CD14-positive monocyte (primary cell): Measurements from ENCODE around the gene RALGAPA2. TPM values are rescaled to one million over a fixed set of nuclear protein-coding genes. Genes with fewer than 3 reads are reported as not detected.

Experiments used
- DNase-seq, 3 donors: peaks; one replicate each; pipeline ENCODE4 v3.0.0-alpha.2; 2011 to 2022
- H2AFZ ChIP-seq: 2 replicates; pipeline ENCODE4 v1.6.0; 2012; ENCODE audit warnings: mild to moderate bottlenecking, low read depth, low read length, inconsistent platforms; ENCODE audit not compliant: insufficient read depth, poor library complexity, severe bottlenecking
- H3K27ac ChIP-seq, 2 donors: 1 replicate in 1 of 2; 2 replicates in 1 of 2; pipeline ENCODE4 v1.5.1; 2012 to 2013; ENCODE audit warnings: low read length in 2 of 2, control low read depth in 1 of 2, inconsistent platforms in 1 of 2, low read depth in 1 of 2, mild to moderate bottlenecking in 1 of 2
- H3K27me3 ChIP-seq, 2 donors: one replicate each; pipeline versions ENCODE4 v1.6.0 to v1.6.1; 2011 to 2013; ENCODE audit warnings: low read length in 2 of 2; ENCODE audit not compliant: control insufficient read depth in 2 of 2, insufficient read depth in 2 of 2
- H3K36me3 ChIP-seq, 2 donors: replicated peaks in 1 of 2; 1 replicate in 1 of 2; 2 replicates in 1 of 2; pipeline versions ENCODE4 v1.5.1 to v1.6.1; 2012 to 2013; ENCODE audit warnings: low read length in 2 of 2, control low read depth in 1 of 2, inconsistent platforms in 1 of 2, mild to moderate bottlenecking in 1 of 2; ENCODE audit not compliant: insufficient read depth in 2 of 2, control insufficient read depth in 1 of 2
- H3K4me1 ChIP-seq, 2 donors: 1 replicate in 1 of 2; 2 replicates in 1 of 2; pipeline versions ENCODE4 v1.5.1 to v1.6.1; 2012 to 2013; ENCODE audit warnings: low read length in 2 of 2, control low read depth in 1 of 2, inconsistent platforms in 1 of 2, mild to moderate bottlenecking in 1 of 2, moderate library complexity in 1 of 2; ENCODE audit not compliant: insufficient read depth in 2 of 2, control insufficient read depth in 1 of 2
- H3K4me2 ChIP-seq: replicated peaks from 2 replicates; pipeline ENCODE3; 2012; ENCODE audit warnings: low read length, moderate library complexity, mild to moderate bottlenecking; ENCODE audit not compliant: poor library complexity, severe bottlenecking; ENCODE audit errors: extremely low read depth
- H3K4me3 ChIP-seq, 3 experiments: fragments of 200-600 bp in 1 of 3; sonication (generic) in 1 of 3; replicated peaks in 1 of 3; 1 replicate in 2 of 3; 2 replicates in 1 of 3; pipeline ENCODE4 v1.5.1; 2011 to 2013; ENCODE audit warnings: low read length in 3 of 3, mild to moderate bottlenecking in 3 of 3, control low read depth in 2 of 3, low read depth in 2 of 3, inconsistent platforms in 1 of 3, moderate library complexity in 1 of 3
- H3K79me2 ChIP-seq: 2 replicates; pipeline ENCODE4 v1.6.0; 2012; ENCODE audit warnings: mild to moderate bottlenecking, control low read depth, inconsistent platforms, low read length, moderate library complexity; ENCODE audit not compliant: insufficient read depth
- H3K9ac ChIP-seq: 2 replicates; pipeline ENCODE4 v1.6.0; 2017; ENCODE audit warnings: low read length, mild to moderate bottlenecking; ENCODE audit not compliant: insufficient read depth, poor library complexity, severe bottlenecking
- H3K9me3 ChIP-seq, 2 donors: replicated peaks in 1 of 2; 1 replicate in 1 of 2; 2 replicates in 1 of 2; pipeline versions ENCODE4 v1.5.1 to v1.6.1; 2012 to 2013; ENCODE audit warnings: low read length in 2 of 2, control low read depth in 1 of 2; ENCODE audit not compliant: control insufficient read depth in 1 of 2, insufficient read depth in 1 of 2
- H4K20me1 ChIP-seq: 2 replicates; pipeline ENCODE4 v1.6.0; 2012; ENCODE audit warnings: mild to moderate bottlenecking, low read length, control low read depth, moderate library complexity; ENCODE audit not compliant: insufficient read depth
- H3K27ac Mint-ChIP-seq, 7 donors: one replicate each; pipeline ENCODE4 v1.8.0; 2020; ENCODE audit warnings: mild to moderate bottlenecking in 7 of 7, mixed read lengths in 7 of 7, moderate library complexity in 6 of 7, inconsistent platforms in 2 of 7
- H3K27me3 Mint-ChIP-seq, 3 donors: one replicate each; pipeline ENCODE4 v1.8.0; 2021 to 2022; ENCODE audit warnings: low read depth in 3 of 3, mild to moderate bottlenecking in 3 of 3, mixed read lengths in 3 of 3, moderate library complexity in 3 of 3, inconsistent platforms in 1 of 3
- H3K36me3 Mint-ChIP-seq, 2 donors: one replicate each; pipeline ENCODE4 v1.8.0; 2020; ENCODE audit warnings: mixed read lengths in 2 of 2, inconsistent platforms in 1 of 2, mild to moderate bottlenecking in 1 of 2
- H3K4me1 Mint-ChIP-seq: one replicate; pipeline ENCODE4 v1.8.0; 2020; ENCODE audit warnings: mild to moderate bottlenecking, mixed read lengths
- H3K4me3 Mint-ChIP-seq, 2 donors: one replicate each; pipeline ENCODE4 v1.8.0; 2020; ENCODE audit warnings: mild to moderate bottlenecking in 2 of 2, mixed read lengths in 2 of 2, moderate library complexity in 1 of 2
- H3K9me3 Mint-ChIP-seq, 7 donors: one replicate each; pipeline ENCODE4 v1.8.0; 2020 to 2022; ENCODE audit warnings: mixed read lengths in 7 of 7, mild to moderate bottlenecking in 6 of 7, moderate library complexity in 6 of 7, inconsistent platforms in 2 of 7
- WGBS: methylation state at CpG from one replicate; pipeline ENCODE4 v1.1.5; 2013; ENCODE audit warnings: missing lambda C conversion rate; ENCODE audit not compliant: insufficient coverage; 5-methylcytosine and 5-hydroxymethylcytosine counted together
- intact Hi-C, 2 donors: fragments of 100-400 bp; cut with micrococcal nuclease; formaldehyde crosslinking; loops; one replicate each; pipeline versions ENCODE4 v1.15.0 to v1.15.1; 2023
- polyA plus RNA-seq, 3 donors: library from polyadenylated mRNA; depleted of rRNA in 1 of 3; unstranded in 2 of 3; stranded (reverse) in 1 of 3; fragments of 300-500 nt in 2 of 3; fragments of >200 nt in 1 of 3; fragmentation: Illumina TruSeq in 2 of 3; gene quantifications; 1 replicate in 2 of 3; 2 replicates in 1 of 3; pipeline ENCODE4 v1.2.3, GENCODE V29; 2012 to 2021
- TF ChIP-seq, protein P1 (sequence below): fragments of 200-600 bp; IDR thresholded peaks from one replicate; pipeline ENCODE4 v1.8.0; 2022; ENCODE audit warnings: antibody characterized with exemption, mild to moderate bottlenecking

RALGAPA2 gene
- polyA plus RNA-seq, 3 donors, result 6.2 to 13.0 (median 8.9) TPM

- no peaks in the 10 kb centered on the region for H3K9me3 Mint-ChIP-seq
- no peak overlapping the region for H2AFZ ChIP-seq
- no peaks in the 10 kb centered on the region for H3K9me3 ChIP-seq
- H3K27ac Mint-ChIP-seq, result peak overlapping the region in 2 of 7 donors; percentile 47 to 77
- H3K36me3 Mint-ChIP-seq, result peaks cover 7% of the 10 kb centered on the region in 2 donors
- 76% methylated on average over 3 of the region's 4 CpGs for whole genome bisulfite sequencing
- no peak overlapping the region for H3K4me3 ChIP-seq
- no peak overlapping the region for H3K4me3 Mint-ChIP-seq
- peaks cover 15 to 19% of the 10 kb centered on the region in 2 donors for H3K4me1 ChIP-seq
- intact Hi-C loops, result no loop called here
- TF ChIP-seq, protein P1, sequence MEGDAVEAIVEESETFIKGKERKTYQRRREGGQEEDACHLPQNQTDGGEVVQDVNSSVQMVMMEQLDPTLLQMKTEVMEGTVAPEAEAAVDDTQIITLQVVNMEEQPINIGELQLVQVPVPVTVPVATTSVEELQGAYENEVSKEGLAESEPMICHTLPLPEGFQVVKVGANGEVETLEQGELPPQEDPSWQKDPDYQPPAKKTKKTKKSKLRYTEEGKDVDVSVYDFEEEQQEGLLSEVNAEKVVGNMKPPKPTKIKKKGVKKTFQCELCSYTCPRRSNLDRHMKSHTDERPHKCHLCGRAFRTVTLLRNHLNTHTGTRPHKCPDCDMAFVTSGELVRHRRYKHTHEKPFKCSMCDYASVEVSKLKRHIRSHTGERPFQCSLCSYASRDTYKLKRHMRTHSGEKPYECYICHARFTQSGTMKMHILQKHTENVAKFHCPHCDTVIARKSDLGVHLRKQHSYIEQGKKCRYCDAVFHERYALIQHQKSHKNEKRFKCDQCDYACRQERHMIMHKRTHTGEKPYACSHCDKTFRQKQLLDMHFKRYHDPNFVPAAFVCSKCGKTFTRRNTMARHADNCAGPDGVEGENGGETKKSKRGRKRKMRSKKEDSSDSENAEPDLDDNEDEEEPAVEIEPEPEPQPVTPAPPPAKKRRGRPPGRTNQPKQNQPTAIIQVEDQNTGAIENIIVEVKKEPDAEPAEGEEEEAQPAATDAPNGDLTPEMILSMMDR, result no peak
- peaks cover 28% of the 10 kb centered on the region for H3K4me1 Mint-ChIP-seq
- no peaks in the 10 kb centered on the region for H3K27me3 Mint-ChIP-seq
- peaks cover 99% of the 10 kb centered on the region for H3K79me2 ChIP-seq
- H4K20me1 ChIP-seq, result peaks cover 94% of the 10 kb centered on the region
- no peaks in the 10 kb centered on the region for H3K27me3 ChIP-seq
- no peak for DNase-seq
- peak overlapping the region in 1 of 2 donors; percentile 47 for H3K27ac ChIP-seq
- H3K36me3 ChIP-seq, result peaks cover 0 to 8% of the 10 kb centered on the region in 2 donors
- H3K4me2 ChIP-seq, result no peak overlapping the region
- no peak overlapping the region for H3K9ac ChIP-seq
Measured at GRCh38 chr20:20691477-20692235, 20.8 kb downstream of the RALGAPA2 start.

DNA sequence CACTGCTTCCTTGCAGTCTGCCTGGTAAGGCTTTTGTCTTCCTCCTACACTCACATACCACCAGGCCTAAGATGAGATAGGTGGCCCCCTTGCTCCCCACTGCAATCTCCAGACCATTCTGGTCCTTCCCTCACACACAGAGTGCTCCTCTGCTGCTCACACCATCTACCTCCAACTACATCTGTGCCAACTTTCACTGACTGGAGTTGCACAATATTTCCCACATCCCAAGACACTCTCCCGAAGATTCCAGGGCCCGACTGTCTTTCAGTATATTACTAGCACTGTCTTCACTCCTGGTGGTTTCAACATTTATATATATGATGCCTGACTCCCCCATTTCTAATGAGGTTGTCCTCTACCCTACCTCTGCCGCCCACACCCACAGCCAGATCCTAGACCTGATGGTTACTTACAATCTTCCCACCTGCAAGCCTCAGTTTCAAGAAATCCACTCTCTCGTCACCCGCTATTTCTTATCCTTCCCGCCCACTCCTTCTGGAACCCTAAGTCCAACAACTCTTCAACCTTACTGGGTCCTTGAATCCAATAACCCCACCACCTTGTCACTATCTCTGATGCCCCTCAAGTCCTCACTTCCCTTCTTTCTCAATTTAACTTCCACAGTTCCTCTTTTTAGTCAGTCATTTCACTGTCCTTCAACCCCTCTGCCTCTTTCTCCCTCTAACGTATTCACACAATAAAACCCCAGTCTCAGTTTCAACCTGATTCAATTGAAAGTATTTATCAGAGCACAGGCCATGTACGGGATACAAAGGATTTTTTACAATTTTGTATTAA is 21.6 kb downstream of the RALGAPA2 start:
- Histone ChIP-seq H3K4me2 (no peak overlapping the region), H3K27me3 (no peaks in the 10 kb centered on the region), H3K4me3 (no peak overlapping the region), H3K79me2 (peaks cover 98% of the 10 kb centered on the region), H3K9ac (no peak overlapping the region), H3K4me1 (peaks cover 15 to 19% of the 10 kb centered on the region in 2 donors), H3K27ac (no peak overlapping the region), H3K9me3 (no peaks in the 10 kb centered on the region), H4K20me1 (peaks cover 94% of the 10 kb centered on the region), H3K36me3 (peaks cover 0 to 8% of the 10 kb centered on the region in 2 donors), H2AFZ (no peak overlapping the region)
- peaks cover 5 to 7% of the 10 kb centered on the region in 2 donors for H3K36me3 Mint-ChIP-seq
- H3K27me3 Mint-ChIP-seq, result no peaks in the 10 kb centered on the region
- H3K27ac Mint-ChIP-seq, result no peak overlapping the region
- DNase-seq, result peak in 2 of 3 donors; percentile 40 to 47
- H3K4me3 Mint-ChIP-seq, result no peak overlapping the region
- WGBS, result 43% methylated on average over 6 of the region's 8 CpGs
- H3K9me3 Mint-ChIP-seq, result no peaks in the 10 kb centered on the region
- H3K4me1 Mint-ChIP-seq, result peaks cover 26% of the 10 kb centered on the region
- TF ChIP-seq, protein P1, result no peak
- intact Hi-C loops, result no loop called here
